ENCODE results near the gene ELAVL4.

- TF ChIP-seq CTCF (IDR thresholded peaks at IDR 0.05): no peak
- no peak for TF ChIP-seq POLR2A (IDR thresholded peaks at IDR 0.05)
Measured at GRCh38 chr1:50156241-50157010, 47.7 kb downstream of the ELAVL4 start.

All from adrenal gland (tissue), 5 donors.